ENCODE measurements around the gene MKRN2.

DNA sequence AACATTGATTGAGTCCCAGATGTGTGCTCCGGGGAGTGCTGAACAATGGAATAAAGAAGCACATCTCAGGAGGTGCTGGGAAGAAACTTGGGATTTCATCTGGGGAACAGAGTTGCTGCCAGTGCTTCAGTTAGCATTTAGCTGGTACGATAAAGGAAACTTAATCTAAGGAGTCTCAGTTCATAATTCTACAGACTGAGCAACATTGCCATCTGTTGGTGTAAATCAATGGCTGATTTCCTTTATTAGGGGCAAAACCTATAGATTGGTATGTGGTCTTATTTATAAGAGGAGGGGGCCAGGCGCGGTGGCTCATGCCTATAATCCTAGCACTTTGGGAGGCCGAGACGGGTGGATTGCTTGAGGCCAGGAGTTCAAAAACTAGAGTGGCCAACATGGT, 20.5 kb upstream of the MKRN2 start:
- TF ChIP-seq, protein P1, sequence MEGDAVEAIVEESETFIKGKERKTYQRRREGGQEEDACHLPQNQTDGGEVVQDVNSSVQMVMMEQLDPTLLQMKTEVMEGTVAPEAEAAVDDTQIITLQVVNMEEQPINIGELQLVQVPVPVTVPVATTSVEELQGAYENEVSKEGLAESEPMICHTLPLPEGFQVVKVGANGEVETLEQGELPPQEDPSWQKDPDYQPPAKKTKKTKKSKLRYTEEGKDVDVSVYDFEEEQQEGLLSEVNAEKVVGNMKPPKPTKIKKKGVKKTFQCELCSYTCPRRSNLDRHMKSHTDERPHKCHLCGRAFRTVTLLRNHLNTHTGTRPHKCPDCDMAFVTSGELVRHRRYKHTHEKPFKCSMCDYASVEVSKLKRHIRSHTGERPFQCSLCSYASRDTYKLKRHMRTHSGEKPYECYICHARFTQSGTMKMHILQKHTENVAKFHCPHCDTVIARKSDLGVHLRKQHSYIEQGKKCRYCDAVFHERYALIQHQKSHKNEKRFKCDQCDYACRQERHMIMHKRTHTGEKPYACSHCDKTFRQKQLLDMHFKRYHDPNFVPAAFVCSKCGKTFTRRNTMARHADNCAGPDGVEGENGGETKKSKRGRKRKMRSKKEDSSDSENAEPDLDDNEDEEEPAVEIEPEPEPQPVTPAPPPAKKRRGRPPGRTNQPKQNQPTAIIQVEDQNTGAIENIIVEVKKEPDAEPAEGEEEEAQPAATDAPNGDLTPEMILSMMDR (IDR thresholded peaks at IDR 0.05): no peak
- TF ChIP-seq POLR2A (IDR thresholded peaks at IDR 0.05): no peak

All from testis (tissue), 2 donors.